Skeletal muscle satellite cell (primary cell): ENCODE measurements around the gene FAM47E.
"Not testable (repeated sequence)": the region's sequence is repeated elsewhere in the genome, so short reads cannot be mapped to it uniquely, and the experiment has no call there.

ENCODE experiments used
- H3K27me3 ChIP-seq: 2 replicates; pipeline ENCODE4 v1.7.0; 2013; ENCODE audit warnings: low read length; ENCODE audit not compliant: control insufficient read depth, insufficient read depth
- H3K36me3 ChIP-seq: 2 replicates; pipeline ENCODE4 v1.7.0; 2013; ENCODE audit warnings: mild to moderate bottlenecking, control low read depth, low read length; ENCODE audit not compliant: insufficient read depth
- H3K4me1 ChIP-seq: 2 replicates; pipeline ENCODE4 v1.7.0; 2013; ENCODE audit warnings: low read length; ENCODE audit not compliant: control insufficient read depth, insufficient read depth
- H3K4me2 ChIP-seq: 2 replicates; pipeline ENCODE4 v1.7.0; 2013; ENCODE audit warnings: mild to moderate bottlenecking, low read length
- H3K4me3 ChIP-seq: 2 replicates; pipeline ENCODE4 v1.7.0; 2013; ENCODE audit warnings: low read length
- H3K9ac ChIP-seq: 2 replicates; pipeline ENCODE4 v1.7.0; 2013; ENCODE audit warnings: mild to moderate bottlenecking, low read depth, low read length, moderate library complexity
- H3K9me3 ChIP-seq: replicated peaks from 2 replicates; pipeline ENCODE4 v1.7.0; 2013; ENCODE audit warnings: mild to moderate bottlenecking, control low read depth, low read length

Gene FAM47E

DNA sequence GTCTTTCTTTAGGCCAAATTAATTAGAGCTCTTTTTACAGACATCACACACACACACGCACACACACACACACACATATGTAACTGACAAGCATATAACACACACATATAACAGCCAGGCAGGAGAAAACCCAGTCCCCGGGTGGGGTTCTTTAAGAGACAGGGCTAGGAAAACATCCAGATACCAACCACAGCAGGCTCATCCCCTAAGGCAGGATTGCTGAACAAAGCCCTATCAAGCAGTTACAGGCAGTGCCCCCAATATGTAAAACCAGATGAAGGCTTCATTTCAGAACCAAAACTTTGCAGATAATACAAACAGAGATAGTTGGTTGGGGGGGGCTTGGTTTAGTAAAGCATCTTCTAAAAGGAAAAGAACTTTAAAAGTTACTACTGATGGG, 18.0 kb upstream of the FAM47E start:
- Histone ChIP-seq H3K36me3 (no peaks in the 10 kb centered on the region), H3K4me3 (no peak overlapping the region), H3K9me3 (no peaks in the 10 kb centered on the region), H3K9ac (no peak overlapping the region), H3K27me3 (no peaks in the 10 kb centered on the region), H3K4me2 (no peak overlapping the region), H3K4me1 (peaks cover 29% of the 10 kb centered on the region)

DNA sequence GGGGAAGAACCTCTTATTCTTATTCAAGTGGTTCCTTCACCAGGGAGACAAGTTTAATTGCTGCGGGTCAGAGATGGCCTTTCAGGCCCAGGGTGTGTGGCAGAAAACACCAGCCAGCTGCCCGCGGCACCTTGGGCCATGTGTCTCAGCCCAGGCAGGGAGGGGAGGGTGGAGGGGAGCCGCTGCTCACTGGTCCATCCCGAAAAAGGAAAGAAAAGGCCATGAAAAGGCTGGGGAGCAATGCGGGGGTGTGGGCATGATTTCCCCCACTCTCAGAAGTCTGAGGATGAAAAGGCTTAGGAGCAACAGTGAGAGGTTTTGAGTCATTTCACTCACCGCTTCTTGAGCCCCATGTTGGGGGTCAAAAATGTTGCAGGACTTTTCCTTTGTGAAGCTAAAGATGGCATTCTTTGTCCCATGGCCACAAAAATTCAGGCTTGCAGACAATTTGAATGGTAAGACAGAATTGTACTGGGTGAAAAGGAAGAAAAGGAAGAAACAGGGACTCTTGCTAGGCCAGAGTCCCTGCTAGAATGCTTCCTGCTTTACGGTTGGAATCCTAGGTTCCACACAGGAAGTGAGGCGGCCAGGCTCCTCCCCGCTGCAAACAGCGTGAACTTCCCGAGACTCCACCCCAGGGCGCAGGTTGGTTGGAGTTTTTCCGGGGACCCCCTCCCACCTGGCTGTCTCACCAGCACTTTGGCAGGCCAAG, 17.4 kb upstream of the FAM47E start:
- Histone ChIP-seq H3K4me3 (no peak overlapping the region), H3K9me3 (no peaks in the 10 kb centered on the region), H3K4me1 (peaks cover 29% of the 10 kb centered on the region), H3K4me2 (no peak overlapping the region), H3K36me3 (no peaks in the 10 kb centered on the region), H3K27me3 (no peaks in the 10 kb centered on the region), H3K9ac (no peak overlapping the region)

DNA sequence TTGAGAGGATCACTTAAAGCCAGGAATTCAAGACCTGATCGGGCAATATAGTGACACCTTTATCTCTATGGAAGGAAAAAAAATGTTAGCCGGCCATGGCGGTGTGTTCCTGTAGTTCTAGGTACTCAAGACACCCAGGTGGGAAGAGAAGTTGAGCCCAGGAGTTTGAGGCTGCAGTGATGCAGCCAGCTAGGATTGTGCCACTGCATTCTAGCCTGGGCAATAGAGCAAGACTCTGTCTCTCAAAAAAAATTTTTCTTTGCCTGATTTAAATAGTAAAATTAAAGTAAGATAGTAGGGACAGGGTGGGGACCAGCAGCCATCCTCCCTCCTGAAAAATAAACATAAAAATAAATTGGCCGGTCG, 16.9 kb upstream of the FAM47E start:
- Histone ChIP-seq H3K4me2 (no peak overlapping the region), H3K27me3 (peaks cover under 1% of the 10 kb centered on the region), H3K36me3 (no peaks in the 10 kb centered on the region), H3K9ac (no peak overlapping the region), H3K9me3 (peaks cover 2% of the 10 kb centered on the region), H3K4me3 (no peak overlapping the region), H3K4me1 (peaks cover 29% of the 10 kb centered on the region)

- Histone ChIP-seq H3K4me1 (peaks cover 29% of the 10 kb centered on the region), H3K9me3 (peaks cover 9% of the 10 kb centered on the region), H3K9ac (no peak overlapping the region), H3K36me3 (no peaks in the 10 kb centered on the region), H3K4me3 (no peak overlapping the region), H3K4me2 (peak overlapping the region; percentile 14), H3K27me3 (peaks cover 7% of the 10 kb centered on the region)
These were observed 16.1 kb upstream of the FAM47E start for GRCh38 chr4:76235407-76235806.

DNA sequence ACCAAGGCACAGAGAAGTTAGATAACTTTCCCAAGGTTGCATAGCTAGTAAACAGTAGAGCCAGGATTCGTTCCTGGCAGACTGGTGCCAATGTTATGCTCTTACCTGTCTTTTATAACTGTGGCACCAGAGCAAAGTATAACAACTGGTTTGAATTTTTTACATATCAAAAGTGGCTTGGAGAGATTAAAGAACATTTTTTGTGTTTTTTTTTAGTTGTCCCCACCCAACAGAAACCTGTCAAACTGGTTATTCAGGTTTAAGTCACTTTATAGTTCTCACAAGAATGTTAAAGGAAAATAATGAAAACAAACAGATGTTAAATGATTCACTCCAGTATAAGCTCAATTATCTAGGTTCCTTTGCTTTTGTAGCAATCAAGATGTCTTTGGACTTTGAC, 15.6 kb upstream of the FAM47E start:
- Histone ChIP-seq H3K4me3 (no peak overlapping the region), H3K4me2 (peak overlapping the region; percentile 14), H3K9ac (no peak overlapping the region), H3K27me3 (peaks cover 9% of the 10 kb centered on the region), H3K9me3 (peaks cover 14% of the 10 kb centered on the region), H3K4me1 (peaks cover 29% of the 10 kb centered on the region), H3K36me3 (no peaks in the 10 kb centered on the region)

GRCh38 chr4:76238236-76238635, 13.3 kb upstream of the FAM47E start:
- Histone ChIP-seq H3K27me3 (peaks cover 27% of the 10 kb centered on the region), H3K36me3 (no peaks in the 10 kb centered on the region), H3K4me3 (no peak overlapping the region), H3K4me1 (peaks cover 17% of the 10 kb centered on the region), H3K4me2 (no peak overlapping the region), H3K9me3 (peaks cover 15% of the 10 kb centered on the region), H3K9ac (no peak overlapping the region)

DNA sequence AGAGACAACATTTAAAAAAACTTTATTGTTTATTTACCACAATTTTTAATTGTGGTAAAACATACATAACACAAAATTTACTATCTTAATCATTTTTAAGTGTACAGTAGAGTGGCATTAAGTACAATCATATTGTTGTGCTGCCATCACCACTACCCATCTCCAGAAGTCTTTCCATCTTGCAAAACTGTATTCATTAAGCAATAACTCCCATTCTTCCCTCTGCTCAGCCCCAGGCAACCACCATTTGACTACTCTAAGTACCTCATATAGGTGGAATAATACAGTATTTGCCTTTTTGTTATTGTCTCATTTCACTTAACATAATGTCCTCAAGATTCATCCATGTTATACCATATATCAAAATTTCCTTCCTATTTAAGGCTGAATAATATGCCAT, 12.8 kb upstream of the FAM47E start:
- Histone ChIP-seq H3K36me3 (no peaks in the 10 kb centered on the region), H3K4me2 (no peak overlapping the region), H3K4me3 (no peak overlapping the region), H3K9ac (no peak overlapping the region), H3K9me3 (peaks cover 15% of the 10 kb centered on the region), H3K27me3 (peaks cover 27% of the 10 kb centered on the region), H3K4me1 (peaks cover 12% of the 10 kb centered on the region)

DNA sequence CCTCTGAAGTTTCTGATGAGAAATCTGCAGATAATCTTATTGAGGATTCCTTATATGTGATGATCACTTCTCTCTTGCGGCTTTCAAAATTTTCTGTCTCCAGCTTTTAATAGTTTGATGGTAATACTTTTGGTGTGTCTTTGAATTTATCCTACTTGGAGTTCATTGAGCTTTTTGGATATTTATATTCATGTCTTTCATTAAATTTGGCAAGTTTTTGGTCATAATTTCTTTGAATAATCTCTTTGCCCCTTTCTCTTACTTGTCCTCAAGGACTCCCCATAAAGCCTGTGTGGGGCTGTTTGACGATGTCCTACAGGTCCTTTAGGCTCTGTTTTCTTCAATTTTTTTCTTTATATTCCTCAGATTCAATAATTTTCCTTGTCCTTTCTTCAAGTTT, 11.3 kb upstream of the FAM47E start:
- Histone ChIP-seq H3K4me1 (peaks cover 9% of the 10 kb centered on the region), H3K36me3 (no peaks in the 10 kb centered on the region), H3K27me3 (peaks cover 31% of the 10 kb centered on the region), H3K4me3 (no peak overlapping the region), H3K9ac (no peak overlapping the region), H3K4me2 (no peak overlapping the region), H3K9me3 (peaks cover 15% of the 10 kb centered on the region)

DNA sequence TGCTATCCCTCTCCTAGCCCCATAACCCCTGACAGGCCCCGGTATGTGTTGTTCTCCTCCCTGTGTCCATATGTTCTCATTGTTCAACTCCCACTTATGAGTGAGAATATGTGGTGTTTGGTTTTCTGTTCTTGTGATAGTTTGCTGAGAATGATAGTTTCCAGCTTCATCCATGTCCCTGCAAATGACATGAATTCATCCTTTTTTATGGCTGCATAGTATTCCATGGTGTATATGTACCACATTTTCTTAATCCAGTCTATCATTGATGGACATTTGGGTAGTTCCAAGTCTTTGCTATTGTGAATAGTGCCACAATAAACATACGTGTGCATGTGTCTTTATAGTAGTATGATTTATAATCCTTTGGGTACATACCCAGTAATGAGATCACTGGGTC, 7.6 kb upstream of the FAM47E start:
- Histone ChIP-seq H3K27me3 (peaks cover 61% of the 10 kb centered on the region), H3K9me3 (peaks cover 15% of the 10 kb centered on the region)
- H3K9ac ChIP-seq, H3K4me2 ChIP-seq, H3K4me1 ChIP-seq, H3K4me3 ChIP-seq, H3K36me3 ChIP-seq: not testable (repeated sequence)

GRCh38 chr4:76246025-76246424, 5.5 kb upstream of the FAM47E start:
- no peaks in the 10 kb centered on the region for H3K36me3 ChIP-seq

GRCh38 chr4:76246852-76247251, 4.7 kb upstream of the FAM47E start:
- Histone ChIP-seq H3K9ac (no peak overlapping the region), H3K4me3 (no peak overlapping the region), H3K4me2 (no peak overlapping the region), H3K27me3 (peaks cover 73% of the 10 kb centered on the region), H3K36me3 (no peaks in the 10 kb centered on the region), H3K9me3 (no peaks in the 10 kb centered on the region), H3K4me1 (peaks cover 8% of the 10 kb centered on the region)

More at GRCh38 chr4:76246025-76246424, 5.5 kb upstream of the FAM47E start:
- H3K9me3 ChIP-seq = peaks cover under 1% of the 10 kb centered on the region
- H3K9ac ChIP-seq = no peak overlapping the region
- H3K4me3 ChIP-seq = no peak overlapping the region
- H3K4me2 ChIP-seq = no peak overlapping the region
- peaks cover 73% of the 10 kb centered on the region for H3K27me3 ChIP-seq
- H3K4me1 ChIP-seq = peaks cover 3% of the 10 kb centered on the region

- H3K36me3 ChIP-seq = no peaks in the 10 kb centered on the region
- H3K9ac ChIP-seq = peak overlapping the region; percentile 50
- H3K9me3 ChIP-seq = no peaks in the 10 kb centered on the region
- H3K4me3 ChIP-seq = peak overlapping the region; percentile 72
- peaks cover 11% of the 10 kb centered on the region for H3K4me1 ChIP-seq
- H3K27me3 ChIP-seq = peaks cover 86% of the 10 kb centered on the region
- peak overlapping the region; percentile 97 for H3K4me2 ChIP-seq
These were observed 559 bp upstream of the FAM47E start for GRCh38 chr4:76250962-76251361.
